Effector CD8-positive, alpha-beta T cell (primary cell): ENCODE data around the gene PTCRA.
"Not testable (repeated sequence)": the region's sequence is repeated elsewhere in the genome, so short reads cannot be mapped to it uniquely, and the experiment has no call there.

ENCODE experiments used
- DNase-seq: peaks from one replicate; lab custom pipeline; 2025; lab: John Stamatoyannopoulos, UW
- total RNA-seq, 4 experiments: gene quantifications; one replicate each; lab custom pipeline; 2026; lab: John Stamatoyannopoulos, UW

Gene PTCRA, protein sequence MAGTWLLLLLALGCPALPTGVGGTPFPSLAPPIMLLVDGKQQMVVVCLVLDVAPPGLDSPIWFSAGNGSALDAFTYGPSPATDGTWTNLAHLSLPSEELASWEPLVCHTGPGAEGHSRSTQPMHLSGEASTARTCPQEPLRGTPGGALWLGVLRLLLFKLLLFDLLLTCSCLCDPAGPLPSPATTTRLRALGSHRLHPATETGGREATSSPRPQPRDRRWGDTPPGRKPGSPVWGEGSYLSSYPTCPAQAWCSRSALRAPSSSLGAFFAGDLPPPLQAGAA
- total RNA-seq: 0 reads per million in 4 experiments

DNA sequence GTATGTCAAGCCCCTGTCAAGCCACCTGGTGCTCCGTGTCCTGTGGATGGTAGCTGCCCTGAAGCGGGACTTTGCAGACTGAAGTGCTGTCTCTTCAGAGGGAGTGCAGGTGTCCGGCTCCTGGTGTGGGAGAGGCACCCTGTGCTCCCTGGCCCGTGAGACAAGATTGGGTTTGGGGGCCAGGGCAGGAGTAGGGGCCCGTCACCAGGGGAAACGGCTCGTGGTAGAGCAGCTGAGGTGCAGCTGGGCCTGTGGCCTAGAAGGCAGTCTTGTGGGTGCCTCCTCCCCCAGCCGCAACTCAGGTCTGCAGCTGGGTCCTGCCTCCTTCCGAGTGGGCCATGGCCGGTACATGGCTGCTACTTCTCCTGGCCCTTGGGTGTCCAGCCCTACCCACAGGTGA, at the start of gene PTCRA:
Gene PTCRA (plus strand): TSS at position 322 of the 400 bp plus-strand sequence. CDS start 17 bp downstream, at position 339.
- no peak for DNase-seq

DNA sequence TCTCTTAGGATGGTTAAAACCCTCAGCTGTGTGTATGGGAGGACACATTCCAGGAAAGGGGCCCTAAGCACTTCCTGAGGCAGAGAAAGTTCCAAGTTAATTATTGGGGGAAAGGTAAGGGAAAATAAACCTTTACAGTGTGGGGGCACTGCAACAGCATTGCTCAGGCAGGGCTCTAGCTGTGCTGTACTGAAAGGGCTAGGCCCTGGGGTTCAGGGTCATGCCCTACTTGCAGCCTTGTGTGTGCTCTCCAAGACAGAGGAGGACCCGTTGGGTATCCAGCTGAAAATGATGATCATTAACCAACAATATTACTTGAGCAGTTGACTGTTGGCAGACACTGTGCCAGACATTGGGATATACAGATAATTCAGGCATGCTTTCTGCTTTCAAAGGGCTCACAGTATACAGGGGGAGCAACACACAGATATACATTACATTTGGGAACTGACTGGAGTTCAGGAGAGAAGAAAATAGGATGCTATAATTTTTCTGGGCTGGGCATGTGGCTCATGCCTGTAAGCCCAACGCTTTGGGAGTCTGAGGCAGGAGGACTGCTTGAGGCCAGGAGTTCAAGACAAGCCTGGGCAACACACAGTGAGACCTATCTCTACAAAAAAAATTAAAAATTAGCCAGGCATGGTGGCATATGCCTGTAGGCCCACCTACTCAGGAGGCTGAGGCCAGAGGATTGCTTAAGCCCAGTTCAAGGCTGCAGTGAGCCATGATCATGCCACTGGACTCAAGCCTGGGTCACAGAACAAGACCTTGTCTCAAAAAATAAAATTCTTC, 45.5 kb upstream of the PTCRA start:
- no peak for DNase-seq

DNA sequence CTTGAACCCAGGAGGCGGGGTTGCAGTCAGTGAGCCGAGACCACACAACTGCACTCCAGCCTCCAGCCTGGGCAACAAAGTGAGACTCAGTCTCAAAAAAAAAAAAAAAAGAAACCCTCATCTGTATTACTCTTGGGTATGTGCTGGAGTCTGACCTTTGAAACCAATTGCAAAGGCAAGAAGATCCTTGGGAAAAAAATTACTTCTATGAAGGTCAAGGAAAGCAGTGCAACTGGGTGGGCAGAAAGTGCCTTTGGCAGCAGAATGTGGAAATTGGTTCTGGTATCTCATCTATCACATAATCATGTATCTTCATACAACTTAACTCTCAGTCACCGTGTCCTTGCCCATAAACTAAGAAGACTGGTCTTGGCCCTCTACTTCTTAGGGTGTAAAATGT, 44.1 kb upstream of the PTCRA start:
- no peak for DNase-seq

DNA sequence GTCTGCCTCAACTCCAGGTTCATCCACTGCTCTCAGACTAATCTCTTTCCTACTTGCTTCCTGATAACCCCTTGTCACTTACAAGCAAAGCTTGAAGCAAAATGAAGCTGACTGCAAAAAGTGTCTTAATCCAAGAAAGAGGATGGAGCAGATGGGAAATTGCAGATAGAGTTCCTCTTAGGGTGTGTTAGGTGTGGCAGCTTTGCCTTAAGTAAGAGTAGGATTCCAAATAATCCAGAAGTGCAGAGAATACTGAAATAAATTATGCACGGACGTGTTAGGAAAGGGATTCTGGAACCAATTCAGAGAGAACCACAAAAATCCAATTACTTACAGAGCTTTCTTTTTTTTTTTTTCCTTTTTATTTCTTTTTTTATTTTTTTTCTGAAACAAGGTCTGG, 42.5 kb upstream of the PTCRA start:
- DNase-seq: no peak

DNA sequence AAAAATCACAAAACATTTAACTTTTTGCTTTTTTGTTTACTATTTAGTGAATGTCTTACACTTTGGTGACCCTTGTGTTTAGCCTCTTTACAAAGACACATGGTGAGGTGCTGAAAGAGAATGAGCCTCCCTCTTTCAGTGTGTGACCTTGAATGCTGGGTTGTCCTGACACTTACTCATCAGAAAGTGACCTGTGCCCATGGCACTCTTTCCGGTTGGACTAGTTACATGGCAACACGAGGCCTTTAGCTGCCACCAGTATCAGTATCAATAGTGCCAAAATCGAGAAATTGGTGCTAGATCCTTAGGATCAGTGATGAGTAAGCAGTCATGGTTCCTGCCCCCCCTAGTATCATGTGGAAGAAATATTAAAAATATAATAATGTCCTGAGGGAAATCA, 38.2 kb upstream of the PTCRA start:
- no peak for DNase-seq

DNA sequence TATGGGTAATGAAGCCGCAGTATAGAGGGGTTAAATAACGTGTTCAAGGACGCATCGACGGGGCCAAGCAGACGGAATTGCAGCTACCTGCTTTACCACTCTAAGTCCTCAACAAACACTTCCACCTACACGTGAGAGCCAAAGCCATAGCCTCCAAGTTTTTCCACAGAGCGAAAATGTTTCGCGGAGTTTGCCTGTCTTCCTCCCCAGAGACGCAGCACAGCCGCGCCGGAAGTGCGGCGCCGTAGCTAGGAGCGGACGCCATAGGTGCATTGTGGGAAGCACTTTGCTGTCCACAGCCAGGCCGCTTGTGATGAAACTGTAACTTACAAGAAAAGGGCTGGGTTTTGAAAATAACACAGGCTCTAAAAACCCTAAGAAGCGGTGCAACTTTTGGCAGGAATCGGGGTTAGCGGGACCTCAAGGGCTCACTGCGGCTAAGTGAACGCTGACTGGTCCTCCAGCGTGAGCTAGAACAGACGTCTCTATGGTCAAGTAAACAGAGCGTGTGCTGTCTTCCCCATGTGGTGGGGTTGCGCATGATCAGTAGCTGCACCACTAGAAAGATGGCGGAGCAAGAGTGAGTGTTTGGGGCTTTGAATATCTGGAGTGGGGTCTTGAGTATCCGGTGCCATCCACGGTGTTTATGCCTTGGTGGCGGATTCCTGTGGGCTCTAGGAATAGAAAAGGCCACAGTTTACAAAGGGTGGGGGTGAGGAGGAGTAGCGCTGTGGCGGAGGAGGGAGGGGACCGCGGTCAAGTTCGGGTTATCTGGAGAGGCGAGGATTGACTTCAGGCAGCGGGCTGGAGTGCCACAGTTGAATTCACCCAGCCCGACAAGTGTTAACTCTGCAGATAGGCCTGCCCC, 36.2 kb upstream of the PTCRA start, which contains the start of gene RPL7L1:
Gene RPL7L1 (plus strand): TSS at position 245 of the 868 bp plus-strand sequence. CDS start 295 bp downstream, at position 540.
- peak; percentile 71 for DNase-seq

DNA sequence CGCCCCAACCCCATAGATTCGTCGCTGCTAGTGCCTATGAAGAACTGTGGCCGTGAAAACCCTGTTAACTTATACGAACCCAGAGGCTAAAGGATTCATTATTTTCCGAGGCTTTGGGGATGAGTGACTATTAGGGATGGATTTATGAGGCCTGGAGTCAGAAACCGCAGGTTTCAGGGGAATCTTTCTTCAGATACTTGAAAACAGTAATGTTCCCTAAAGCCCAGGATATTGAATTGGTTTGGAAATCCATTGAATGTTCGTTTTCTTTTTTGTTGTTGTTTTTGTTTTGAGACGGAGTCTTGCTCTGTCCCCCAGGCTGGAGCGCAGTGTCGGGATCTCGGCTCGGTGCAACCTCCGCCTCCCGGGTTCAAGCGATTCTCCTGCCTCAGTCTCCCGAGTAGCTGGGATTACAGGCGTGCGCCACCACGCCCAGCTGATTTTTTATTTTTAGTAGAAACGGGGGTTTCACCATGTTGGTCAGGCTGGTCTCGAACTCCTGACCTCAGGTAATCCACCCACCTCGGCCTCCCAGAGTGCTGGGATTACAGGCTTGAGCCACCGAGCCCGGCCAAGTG, 35.5 kb upstream of the PTCRA start:
- not testable (repeated sequence) for DNase-seq

DNA sequence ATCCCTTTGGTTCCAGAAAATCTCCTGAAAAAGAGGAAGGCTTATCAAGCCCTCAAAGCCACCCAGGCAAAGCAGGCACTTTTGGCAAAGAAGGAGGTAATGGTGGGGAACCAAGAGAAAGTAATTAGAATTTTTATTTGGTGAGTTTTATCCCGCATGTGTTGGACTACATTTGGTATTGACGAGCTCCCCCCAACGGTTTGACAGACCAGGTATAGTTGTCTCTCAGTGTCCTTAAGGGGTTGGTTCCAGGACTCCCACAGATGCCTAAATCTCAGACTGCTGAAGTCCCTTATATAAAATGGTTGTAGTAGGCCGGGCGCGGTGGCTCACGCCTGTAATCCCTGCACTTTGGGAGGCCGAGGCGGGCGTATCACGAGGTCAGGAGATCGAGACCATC, 35.0 kb upstream of the PTCRA start:
- DNase-seq: not testable (repeated sequence)

DNA sequence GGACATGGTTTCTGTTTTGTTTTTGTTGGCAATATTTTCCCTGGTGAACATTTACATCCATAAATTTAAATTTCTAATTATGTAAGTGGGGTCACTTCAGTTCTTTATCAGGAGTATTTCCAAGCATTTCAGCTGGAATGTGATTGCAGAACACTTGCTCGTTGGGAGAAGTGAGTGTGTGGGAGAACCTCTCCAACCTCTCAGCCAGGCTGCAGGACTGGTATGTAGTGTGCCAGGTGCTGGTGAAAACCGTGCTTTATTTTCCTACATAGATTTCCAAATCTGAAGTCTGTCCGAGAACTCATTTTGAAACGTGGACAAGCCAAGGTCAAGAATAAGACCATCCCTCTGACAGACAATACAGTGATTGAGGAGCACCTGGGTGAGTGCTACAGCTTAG, 30.2 kb upstream of the PTCRA start:
- no peak for DNase-seq

DNA sequence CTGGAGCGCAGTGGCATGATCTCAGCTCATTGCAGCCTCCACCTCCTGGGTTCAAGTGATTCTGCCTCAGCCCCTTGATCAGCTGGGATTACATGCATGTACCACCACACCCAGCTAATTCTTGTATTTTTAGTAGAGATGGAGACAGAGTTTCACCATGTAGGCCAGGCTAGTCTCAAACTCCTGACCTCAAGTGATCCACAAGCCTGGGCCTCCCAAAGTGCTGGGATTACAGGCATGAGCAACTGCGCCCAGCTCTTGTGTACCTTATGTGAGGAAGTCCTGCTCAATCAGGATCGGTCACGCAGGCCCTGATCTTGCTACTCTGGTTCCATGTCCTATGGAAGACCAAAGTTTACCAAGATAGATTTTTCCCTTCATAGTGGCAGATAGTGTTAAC, 27.7 kb upstream of the PTCRA start:
- not testable (repeated sequence) for DNase-seq

DNA sequence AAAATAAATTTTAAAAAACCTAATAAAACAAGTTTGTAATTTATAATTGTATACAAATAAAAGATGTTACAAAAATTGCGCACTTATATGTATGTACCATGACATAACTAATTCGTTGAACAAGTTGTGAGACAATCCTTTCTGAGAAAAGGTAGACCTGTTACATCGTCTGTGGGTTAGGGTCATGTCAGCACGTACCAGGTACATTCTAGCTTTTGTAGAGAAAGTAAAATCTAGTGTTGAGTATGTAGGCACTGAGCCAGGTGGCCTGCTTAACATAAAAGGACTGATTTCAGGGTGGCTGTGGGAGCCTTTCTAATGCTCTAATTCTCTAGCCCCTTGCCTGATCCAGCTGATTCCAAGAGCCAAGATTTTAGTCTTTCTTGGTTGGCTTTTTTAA, 26.0 kb upstream of the PTCRA start:
- no peak for DNase-seq

DNA sequence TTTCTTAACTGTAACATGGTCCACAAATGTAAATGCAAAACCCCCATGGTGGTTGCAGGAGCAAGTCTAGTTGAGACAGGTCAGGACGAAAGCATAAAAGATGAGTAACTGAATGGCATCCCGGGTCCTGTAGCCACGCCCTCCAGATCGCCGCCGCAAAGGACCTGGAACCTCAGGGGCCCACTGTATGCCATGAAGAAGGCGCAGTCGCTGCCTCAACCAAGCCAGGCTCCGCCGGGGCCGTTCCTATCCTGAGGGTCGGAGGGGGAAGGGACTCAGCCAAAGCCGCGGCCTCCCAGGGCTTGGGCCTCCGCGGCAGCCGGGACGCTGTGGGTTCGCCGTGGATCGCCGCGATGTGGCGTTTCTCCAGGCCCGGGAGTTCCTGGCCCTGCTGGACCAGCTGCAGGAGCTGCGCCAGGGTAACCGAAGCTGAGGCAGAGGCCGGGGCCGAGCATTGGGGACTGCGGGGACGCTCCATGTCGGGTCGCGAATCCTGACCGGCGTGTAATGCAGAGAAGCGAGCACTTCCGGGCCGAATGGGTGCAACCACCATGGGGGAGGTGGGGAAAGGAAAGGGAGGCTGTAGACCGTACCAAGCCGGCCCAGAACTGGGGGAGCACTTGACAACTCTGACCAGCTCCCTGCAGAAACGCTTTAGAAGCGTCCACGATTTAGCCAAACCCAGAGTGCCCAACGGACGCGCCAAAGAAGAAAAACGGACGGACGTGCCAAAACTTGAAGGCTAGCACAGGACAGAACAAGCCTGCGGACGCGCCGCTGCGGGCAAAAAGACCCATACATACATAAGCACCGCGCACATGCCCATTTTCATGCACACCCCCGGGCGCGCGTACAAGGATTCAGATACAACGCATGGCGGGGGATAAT, 25.3 kb upstream of the PTCRA start:
- DNase-seq: peak; percentile 75

DNA sequence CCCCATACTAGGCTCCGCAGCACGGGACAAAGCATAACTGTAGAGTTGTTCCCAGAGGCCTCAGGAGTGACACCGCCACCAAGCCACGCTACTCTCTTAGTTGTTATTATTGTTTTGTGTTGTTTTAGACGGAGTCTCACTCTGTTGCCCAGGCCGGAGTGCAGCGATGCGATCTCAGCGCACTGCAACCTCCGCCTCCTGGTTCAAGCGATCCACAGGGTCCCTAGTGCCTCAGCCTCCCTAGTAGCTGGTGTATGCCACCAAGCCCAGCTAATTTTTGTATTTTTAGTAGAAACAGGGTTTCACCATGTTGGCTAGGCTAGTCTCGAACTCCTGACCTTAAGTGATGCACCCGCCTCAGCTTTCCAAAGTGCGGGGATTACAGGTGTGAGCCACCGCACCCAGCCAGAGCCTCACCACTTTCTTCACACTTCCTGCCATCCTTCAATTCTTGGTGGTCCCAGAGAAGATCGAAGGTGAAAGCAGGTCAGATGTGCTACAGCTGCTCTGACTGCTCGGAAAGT, 24.6 kb upstream of the PTCRA start:
- DNase-seq: no peak

DNA sequence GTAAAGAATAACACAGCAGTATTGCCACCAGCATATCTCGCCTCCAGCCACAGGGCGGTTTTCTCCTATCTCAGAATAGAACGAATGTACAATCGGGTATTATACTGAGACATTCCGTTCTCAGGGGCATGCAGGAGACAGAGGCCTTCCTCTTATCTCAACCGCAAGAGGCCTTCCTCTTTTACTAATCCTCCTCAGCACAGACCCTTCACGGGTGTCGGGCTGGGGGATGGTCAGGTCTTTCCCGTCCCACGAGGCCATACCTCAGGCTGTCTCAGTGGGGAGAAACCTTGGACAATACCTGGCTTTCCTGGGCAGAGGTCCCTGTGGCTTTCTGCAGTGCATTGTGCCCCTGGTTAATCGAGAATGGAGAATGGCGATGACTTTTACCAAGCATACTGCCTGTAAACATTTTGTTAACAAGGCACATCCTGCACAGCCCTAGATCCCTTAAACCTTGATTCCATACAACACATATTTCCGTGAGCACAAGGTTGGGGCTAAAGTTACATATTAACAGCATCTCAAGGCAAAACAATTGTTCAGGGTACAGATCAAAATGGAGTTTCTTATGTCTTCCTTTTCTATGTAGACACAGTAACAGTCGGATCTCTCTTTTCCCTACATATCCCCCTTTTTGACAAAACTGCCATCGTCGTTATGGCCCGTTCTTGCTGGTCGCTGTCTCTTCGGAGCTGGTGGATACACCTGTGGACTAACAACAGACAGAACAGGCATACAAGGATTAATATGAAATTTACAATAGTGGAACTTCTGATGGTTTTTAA, 21.6 kb upstream of the PTCRA start:
- not testable (repeated sequence) for DNase-seq

DNA sequence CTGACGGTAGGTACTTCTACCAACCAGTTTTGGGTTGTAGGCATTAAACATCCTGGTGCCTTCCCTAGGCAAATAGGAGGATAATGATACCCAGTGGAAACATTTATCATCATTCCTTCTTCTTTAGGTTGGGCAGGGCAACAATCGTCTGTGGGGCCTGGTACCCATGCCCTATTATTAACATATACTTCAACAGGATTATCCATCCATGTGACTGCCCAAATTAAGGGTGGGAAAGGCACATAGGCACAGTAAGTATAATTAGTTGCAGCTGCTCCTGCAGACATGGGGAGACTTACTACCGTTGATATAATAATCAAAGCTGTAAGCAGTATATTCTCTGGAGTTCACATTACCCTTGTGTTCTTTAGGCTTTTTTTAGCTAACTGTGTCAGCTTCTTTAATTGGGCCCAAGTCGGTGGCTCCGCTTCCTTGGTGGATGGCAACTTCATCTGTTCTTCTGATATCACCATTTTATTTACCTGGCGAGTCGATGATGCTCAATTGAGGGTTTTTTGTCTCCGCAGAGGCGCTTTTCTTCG, 19.6 kb upstream of the PTCRA start:
- no peak for DNase-seq

DNA sequence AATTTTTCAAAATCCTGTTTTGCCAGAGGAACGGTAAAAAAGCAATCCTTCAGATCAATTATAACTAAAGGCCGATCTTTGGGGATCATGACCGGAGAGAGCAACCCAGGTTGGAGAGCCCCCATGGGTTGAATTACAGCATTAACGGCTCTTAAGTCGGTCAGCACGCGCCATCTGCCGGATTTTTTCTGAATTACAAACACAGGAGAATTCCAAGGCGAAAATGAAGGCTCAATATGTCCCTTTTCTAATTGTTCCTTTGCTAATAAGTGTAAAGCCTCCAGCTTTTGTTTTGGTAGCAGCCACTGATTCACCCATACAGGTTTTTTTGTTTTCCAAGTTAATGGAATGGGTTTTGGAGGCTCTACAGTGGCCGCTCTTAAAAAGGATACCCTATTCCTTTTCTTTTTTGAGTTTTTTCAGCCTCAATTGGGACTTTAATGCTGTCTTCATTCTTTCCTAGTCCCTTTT, 16.9 kb upstream of the PTCRA start:
- DNase-seq: peak; percentile 61

DNA sequence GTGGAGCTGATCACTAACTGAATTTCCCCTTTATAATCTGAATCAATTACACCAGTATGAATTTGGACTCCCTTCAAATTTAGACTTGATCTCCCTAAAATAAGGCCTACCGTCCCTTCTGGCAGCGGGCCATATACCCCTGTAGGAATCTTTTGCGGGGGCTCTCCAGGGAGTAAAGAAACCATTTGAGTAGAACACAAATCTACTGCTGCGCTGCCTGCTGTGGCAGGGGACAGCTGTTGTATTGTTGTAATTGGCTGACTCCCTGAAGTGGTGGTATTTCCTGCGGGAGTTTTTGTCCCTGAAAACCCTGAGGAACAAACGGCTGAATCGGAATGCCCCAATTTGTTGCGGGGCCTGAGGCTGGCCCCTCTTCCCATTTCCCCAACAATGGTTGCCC, 16.0 kb upstream of the PTCRA start:
- no peak for DNase-seq

DNA sequence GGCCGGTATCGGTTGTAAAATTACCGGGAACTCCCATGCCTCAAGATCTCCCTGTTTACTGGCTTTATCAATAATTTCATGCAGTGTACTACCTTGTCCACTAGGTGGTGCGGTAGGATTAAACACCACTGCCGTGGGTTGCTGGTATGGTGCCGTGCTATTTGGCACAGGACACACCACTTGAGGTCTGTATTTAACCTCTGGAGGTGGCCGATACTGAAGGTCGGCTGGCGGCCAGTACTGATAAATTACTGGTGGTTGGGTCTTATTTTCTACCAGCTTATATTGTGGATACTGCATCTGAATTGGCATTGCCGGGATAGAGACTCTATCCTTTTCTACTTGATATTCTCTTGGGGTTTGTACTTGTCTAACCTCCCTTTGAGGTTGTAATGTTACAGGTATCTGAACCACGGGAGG, 14.3 kb upstream of the PTCRA start:
- DNase-seq: peak; percentile 44
